ENCODE measurements around the gene TMEM41B. TPM values are rescaled to one million over a fixed set of nuclear protein-coding genes. Genes with fewer than 3 reads are reported as not detected.

Gene TMEM41B
- total RNA-seq, 1 donor from 2014 or later: 51.8 TPM

DNA sequence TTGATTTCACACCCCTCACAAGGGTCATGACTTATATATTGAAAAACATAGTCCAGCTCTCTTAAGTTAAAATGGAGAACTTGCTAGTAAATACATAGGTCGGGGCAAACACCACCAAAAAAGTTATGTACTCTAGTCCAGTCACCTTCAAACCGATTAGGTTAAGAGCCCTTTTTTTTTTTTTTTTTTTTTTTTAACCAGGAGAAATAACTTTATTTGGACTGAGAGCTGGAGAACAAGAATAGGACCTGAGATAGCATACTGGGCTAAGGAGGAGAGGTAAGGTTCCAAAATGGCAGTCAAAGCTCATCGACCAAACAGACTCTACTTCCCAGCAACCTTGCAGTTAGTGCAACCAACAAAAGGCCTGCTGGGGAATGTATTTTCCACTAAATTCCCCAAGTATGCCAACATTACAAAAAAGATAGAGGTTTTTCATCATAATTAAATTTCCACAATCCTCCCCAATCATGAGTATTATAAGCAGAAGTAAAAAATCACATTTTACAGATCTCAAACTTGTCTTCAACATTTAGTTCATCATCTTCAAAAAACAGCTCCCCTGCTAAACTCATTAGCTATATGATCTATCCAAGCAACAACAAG is 3.8 kb downstream of the TMEM41B start:
- Mint-ChIP-seq H3K27me3 (no peaks in the 10 kb centered on the region), H3K27ac (no peak overlapping the region), H3K36me3 (ENCODE audit: insufficient read depth) (peaks cover 5% of the 10 kb centered on the region), H3K4me3 (ENCODE audit: low read depth) (no peak overlapping the region), H3K4me1 (ENCODE audit: low read depth) (peaks cover 26% of the 10 kb centered on the region), H3K9me3 (ENCODE audit: low read depth) (peaks cover 5% of the 10 kb centered on the region)
- TF ChIP-seq, protein P1, sequence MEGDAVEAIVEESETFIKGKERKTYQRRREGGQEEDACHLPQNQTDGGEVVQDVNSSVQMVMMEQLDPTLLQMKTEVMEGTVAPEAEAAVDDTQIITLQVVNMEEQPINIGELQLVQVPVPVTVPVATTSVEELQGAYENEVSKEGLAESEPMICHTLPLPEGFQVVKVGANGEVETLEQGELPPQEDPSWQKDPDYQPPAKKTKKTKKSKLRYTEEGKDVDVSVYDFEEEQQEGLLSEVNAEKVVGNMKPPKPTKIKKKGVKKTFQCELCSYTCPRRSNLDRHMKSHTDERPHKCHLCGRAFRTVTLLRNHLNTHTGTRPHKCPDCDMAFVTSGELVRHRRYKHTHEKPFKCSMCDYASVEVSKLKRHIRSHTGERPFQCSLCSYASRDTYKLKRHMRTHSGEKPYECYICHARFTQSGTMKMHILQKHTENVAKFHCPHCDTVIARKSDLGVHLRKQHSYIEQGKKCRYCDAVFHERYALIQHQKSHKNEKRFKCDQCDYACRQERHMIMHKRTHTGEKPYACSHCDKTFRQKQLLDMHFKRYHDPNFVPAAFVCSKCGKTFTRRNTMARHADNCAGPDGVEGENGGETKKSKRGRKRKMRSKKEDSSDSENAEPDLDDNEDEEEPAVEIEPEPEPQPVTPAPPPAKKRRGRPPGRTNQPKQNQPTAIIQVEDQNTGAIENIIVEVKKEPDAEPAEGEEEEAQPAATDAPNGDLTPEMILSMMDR (IDR thresholded peaks at IDR 0.05; ENCODE audit: unreplicated experiment): no peak
- DNase-seq (ENCODE audit: low spot score, unreplicated experiment): no peak

GRCh38 chr11:9304178-9304577 is 10.2 kb downstream of the TMEM41B start:
- peaks cover 5% of the 10 kb centered on the region for H3K9me3 Mint-ChIP-seq (ENCODE audit: low read depth)
- H3K4me1 Mint-ChIP-seq (ENCODE audit: low read depth): peaks cover 3% of the 10 kb centered on the region
- H3K4me3 Mint-ChIP-seq (ENCODE audit: low read depth): no peak overlapping the region
- H3K27me3 Mint-ChIP-seq: no peaks in the 10 kb centered on the region
- TF ChIP-seq, protein P1 (IDR thresholded peaks at IDR 0.05; ENCODE audit: unreplicated experiment): no peak
- peaks cover 5% of the 10 kb centered on the region for H3K36me3 Mint-ChIP-seq (ENCODE audit: insufficient read depth)
- DNase-seq (ENCODE audit: low spot score, unreplicated experiment): no peak
- H3K27ac Mint-ChIP-seq: no peak overlapping the region

DNA sequence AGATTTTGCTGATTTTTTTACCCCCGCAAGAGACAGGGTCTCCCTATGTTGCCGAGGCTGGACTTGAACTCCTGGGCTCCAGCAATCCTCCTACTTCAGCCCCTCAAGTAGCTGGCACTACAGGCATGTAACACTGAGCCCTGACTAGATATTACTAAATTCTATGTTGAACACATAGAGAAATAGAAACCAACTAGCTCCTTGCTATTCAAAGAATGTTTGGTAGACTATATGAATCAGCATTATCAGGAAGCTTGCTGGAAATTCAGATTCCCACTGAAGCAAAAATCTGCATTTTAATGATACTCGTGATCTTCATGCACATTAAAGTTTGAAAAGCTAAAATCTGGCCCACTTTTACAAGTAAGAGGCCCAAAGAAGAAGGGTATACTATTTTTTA is 11.9 kb downstream of the TMEM41B start:
- H3K36me3 Mint-ChIP-seq (ENCODE audit: insufficient read depth): no peaks in the 10 kb centered on the region
- no peaks in the 10 kb centered on the region for H3K27me3 Mint-ChIP-seq
- DNase-seq (ENCODE audit: low spot score, unreplicated experiment): no peak
- H3K4me3 Mint-ChIP-seq (ENCODE audit: low read depth): no peak overlapping the region
- TF ChIP-seq, protein P1 (IDR thresholded peaks at IDR 0.05; ENCODE audit: unreplicated experiment): no peak
- H3K27ac Mint-ChIP-seq: no peak overlapping the region
- H3K9me3 Mint-ChIP-seq (ENCODE audit: low read depth): no peaks in the 10 kb centered on the region
- H3K4me1 Mint-ChIP-seq (ENCODE audit: low read depth): peaks cover 3% of the 10 kb centered on the region

- Mint-ChIP-seq H3K36me3 (ENCODE audit: insufficient read depth) (no peaks in the 10 kb centered on the region), H3K9me3 (ENCODE audit: low read depth) (no peaks in the 10 kb centered on the region), H3K4me1 (ENCODE audit: low read depth) (no peaks in the 10 kb centered on the region), H3K4me3 (ENCODE audit: low read depth) (no peak overlapping the region), H3K27me3 (no peaks in the 10 kb centered on the region), H3K27ac (no peak overlapping the region)
- DNase-seq (ENCODE audit: low spot score, unreplicated experiment): no peak
- TF ChIP-seq, protein P1 (IDR thresholded peaks at IDR 0.05; ENCODE audit: unreplicated experiment): no peak
These were observed 12.7 kb downstream of the TMEM41B start for GRCh38 chr11:9301720-9302119.

GRCh38 chr11:9293646-9294045 is 20.7 kb downstream of the TMEM41B start:
- Mint-ChIP-seq H3K4me3 (ENCODE audit: low read depth) (no peak overlapping the region), H3K4me1 (ENCODE audit: low read depth) (no peaks in the 10 kb centered on the region), H3K27me3 (no peaks in the 10 kb centered on the region), H3K9me3 (ENCODE audit: low read depth) (no peaks in the 10 kb centered on the region), H3K27ac (no peak overlapping the region), H3K36me3 (ENCODE audit: insufficient read depth) (peaks cover 4% of the 10 kb centered on the region)
- DNase-seq (ENCODE audit: low spot score, unreplicated experiment): no peak
- TF ChIP-seq, protein P1 (IDR thresholded peaks at IDR 0.05; ENCODE audit: unreplicated experiment): no peak

All from progenitor cell of endocrine pancreas (in vitro differentiated cells).